Chondrocyte (in vitro differentiated cells): ENCODE results near the gene C1R. TPM values are rescaled to one million over a fixed set of nuclear protein-coding genes. Genes with fewer than 3 reads are reported as not detected.
A peak's percentile ranks its signal among the peaks of the same experiment; 100 is the strongest.
"Not testable (repeated sequence)": the region's sequence is repeated elsewhere in the genome, so short reads cannot be mapped to it uniquely, and the experiment has no call there.

Experiments
- DNase-seq: peaks from one replicate; pipeline ENCODE4 v3.0.0; 2021; ENCODE audit warnings: mixed read lengths, low spot score
- H3K27ac Mint-ChIP-seq: one replicate; pipeline ENCODE4 v1.8.0; 2021; ENCODE audit warnings: mild to moderate bottlenecking, moderate library complexity, mixed read lengths; ENCODE audit not compliant: unreplicated experiment
- H3K27me3 Mint-ChIP-seq: 2 replicates; pipeline ENCODE4 v1.8.0; 2021; ENCODE audit warnings: low read depth, mixed read lengths
- H3K36me3 Mint-ChIP-seq: 2 replicates; pipeline ENCODE4 v1.8.0; 2021; ENCODE audit warnings: low read depth, mixed read lengths
- H3K4me1 Mint-ChIP-seq: 2 replicates; pipeline ENCODE4 v1.8.0; 2021; ENCODE audit warnings: low read depth, mild to moderate bottlenecking, mixed read lengths
- H3K4me3 Mint-ChIP-seq: one replicate; pipeline ENCODE4 v1.8.0; 2021; ENCODE audit warnings: mild to moderate bottlenecking, moderate library complexity, mixed read lengths; ENCODE audit not compliant: unreplicated experiment
- H3K9me3 Mint-ChIP-seq: 2 replicates; pipeline ENCODE4 v1.8.0; 2021; ENCODE audit warnings: low read depth, mixed read lengths
- CTCF ChIP-seq: fragments of 200-600 bp; sonication (generic); IDR thresholded peaks from 2 replicates; pipeline ENCODE4 v1.5.0; 2021; ENCODE audit warnings: antibody characterized with exemption, mild to moderate bottlenecking, moderate library complexity
- total RNA-seq: library from RNA; stranded (reverse); gene quantifications from 3 replicates; pipeline ENCODE4 v1.2.1, GENCODE V29; 2021

Gene C1R
- total RNA-seq, 1 donor from 2014 or later, result 21.9 TPM

DNA sequence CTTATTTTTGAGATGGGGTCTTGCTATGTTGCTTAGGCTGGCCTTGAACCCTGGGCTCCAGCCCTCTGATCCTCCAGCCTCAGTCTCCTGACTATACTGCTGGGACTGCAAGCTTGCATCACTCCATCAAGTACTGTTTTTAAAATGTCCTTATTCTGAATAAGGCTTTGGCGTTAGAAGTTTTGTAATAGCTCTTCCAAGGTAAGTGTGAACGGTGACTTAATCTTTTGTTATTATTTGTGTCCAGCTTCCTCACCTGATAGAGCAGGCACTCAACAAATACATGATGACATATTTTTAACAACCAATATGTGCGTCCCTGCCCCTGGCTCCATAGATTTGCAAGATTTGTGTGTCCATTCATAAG, 15.4 kb upstream of the C1R start:
- peak overlapping the region; percentile 94 for H3K27ac Mint-ChIP-seq
- H3K27me3 Mint-ChIP-seq, result no peaks in the 10 kb centered on the region
- H3K4me3 Mint-ChIP-seq, result peak overlapping the region; percentile 88
- DNase-seq, result no peak
- no peak for TF ChIP-seq CTCF
- peaks cover 11% of the 10 kb centered on the region for H3K9me3 Mint-ChIP-seq
- H3K36me3 Mint-ChIP-seq, result peaks cover 10% of the 10 kb centered on the region
- peaks cover 19% of the 10 kb centered on the region for H3K4me1 Mint-ChIP-seq

GRCh38 chr12:7107181-7107580, 14.9 kb upstream of the C1R start:
- DNase-seq, H3K36me3 Mint-ChIP-seq, H3K27me3 Mint-ChIP-seq, H3K4me3 Mint-ChIP-seq, H3K27ac Mint-ChIP-seq: not testable (repeated sequence)
- peaks cover 24% of the 10 kb centered on the region for H3K4me1 Mint-ChIP-seq
- peaks cover 11% of the 10 kb centered on the region for H3K9me3 Mint-ChIP-seq

DNA sequence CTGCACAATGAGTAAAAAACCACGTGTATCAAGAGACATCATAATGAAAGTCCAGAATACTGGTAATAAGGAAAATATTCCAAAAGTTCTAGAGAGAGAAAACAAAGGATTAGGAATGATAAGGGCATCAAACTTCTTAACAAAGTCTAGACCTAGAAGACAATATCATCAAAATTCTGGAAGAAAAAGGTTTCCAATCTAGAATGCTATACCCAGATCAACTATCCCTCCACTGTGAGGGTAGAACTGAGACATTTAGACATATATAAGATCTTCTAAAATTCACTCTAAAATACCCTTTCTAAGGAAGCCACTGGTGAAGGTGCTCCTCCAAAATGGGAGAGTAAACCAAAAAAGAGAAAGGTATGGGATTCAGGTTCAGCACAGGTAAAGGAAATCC, 13.8 kb upstream of the C1R start:
- no peak for DNase-seq
- Mint-ChIP-seq H3K36me3 (peaks cover 10% of the 10 kb centered on the region), H3K27me3 (no peaks in the 10 kb centered on the region), H3K4me3 (no peak overlapping the region), H3K4me1 (peaks cover 26% of the 10 kb centered on the region), H3K9me3 (peaks cover 11% of the 10 kb centered on the region), H3K27ac (no peak overlapping the region)
- TF ChIP-seq CTCF, result no peak

GRCh38 chr12:7103837-7104584, 11.8 kb upstream of the C1R start:
- Mint-ChIP-seq H3K27ac (no peak overlapping the region), H3K4me3 (no peak overlapping the region), H3K4me1 (peaks cover 20% of the 10 kb centered on the region), H3K9me3 (peaks cover 11% of the 10 kb centered on the region), H3K27me3 (no peaks in the 10 kb centered on the region), H3K36me3 (peaks cover 12% of the 10 kb centered on the region)
- no peak for DNase-seq
- no peak for TF ChIP-seq CTCF

DNA sequence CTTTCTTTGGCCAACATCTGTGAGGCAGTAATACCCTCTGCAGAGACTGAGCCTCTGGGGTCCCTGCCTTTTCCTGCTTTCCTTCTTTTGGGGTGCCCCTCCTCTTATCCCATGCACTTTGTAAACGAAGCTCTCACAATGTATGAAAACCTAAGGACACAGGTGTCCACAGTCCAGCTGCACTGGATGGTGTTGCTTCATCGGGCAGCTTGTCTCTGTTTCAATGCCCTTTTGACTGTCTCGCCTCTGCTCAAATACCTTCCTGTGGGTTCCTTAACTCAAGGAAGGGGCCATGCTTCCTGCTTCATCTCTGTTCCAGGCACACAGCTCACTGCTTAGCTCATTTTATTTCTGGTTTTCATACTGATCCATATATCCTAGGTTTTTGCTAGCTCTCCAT, 10.3 kb upstream of the C1R start:
- no peak for TF ChIP-seq CTCF
- H3K4me1 Mint-ChIP-seq, result peaks cover 7% of the 10 kb centered on the region
- H3K4me3 Mint-ChIP-seq, result no peak overlapping the region
- DNase-seq, result no peak
- H3K36me3 Mint-ChIP-seq, result peaks cover 16% of the 10 kb centered on the region
- H3K9me3 Mint-ChIP-seq, result peaks cover 11% of the 10 kb centered on the region
- no peak overlapping the region for H3K27ac Mint-ChIP-seq
- H3K27me3 Mint-ChIP-seq, result no peaks in the 10 kb centered on the region

DNA sequence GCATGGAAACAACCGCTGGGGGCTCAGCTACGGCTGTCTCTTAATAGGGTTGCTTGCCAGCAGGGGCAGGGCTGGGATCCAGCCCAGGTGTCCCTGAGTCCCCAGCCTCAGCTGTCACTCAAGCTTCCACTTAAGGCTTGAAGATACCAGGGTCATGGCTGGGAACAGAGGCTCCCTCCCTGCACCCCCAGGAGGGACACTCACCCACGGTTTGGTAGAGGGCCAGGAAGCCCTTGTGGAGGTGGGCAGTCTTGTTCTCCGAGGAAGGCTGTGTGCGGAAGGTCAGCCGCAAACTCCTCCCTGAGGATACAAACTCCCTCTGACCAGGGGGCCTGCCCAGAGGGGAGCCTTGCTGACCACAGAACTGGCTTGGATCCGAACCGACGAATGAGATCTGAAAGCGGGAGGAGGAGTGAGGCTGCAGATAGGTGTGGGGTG, 9.5 kb upstream of the C1R start:
- no peak for TF ChIP-seq CTCF
- no peaks in the 10 kb centered on the region for H3K27me3 Mint-ChIP-seq
- H3K27ac Mint-ChIP-seq, result no peak overlapping the region
- peaks cover 16% of the 10 kb centered on the region for H3K36me3 Mint-ChIP-seq
- H3K9me3 Mint-ChIP-seq, result peaks cover 11% of the 10 kb centered on the region
- H3K4me1 Mint-ChIP-seq, result peaks cover 7% of the 10 kb centered on the region
- no peak for DNase-seq
- H3K4me3 Mint-ChIP-seq, result no peak overlapping the region
